Stimulated activated CD8-positive, alpha-beta memory T cell treated with anti-CD3 and anti-CD28 coated beads, Interleukin-2, amount 100 ng/mL, for 1 hour (primary cell): ENCODE data around the gene HS6ST2.

Experiments used
- DNase-seq, 2 donors: peaks; one replicate each; pipeline ENCODE4 v3.0.0-alpha.2; 2020; ENCODE audit warnings: low read depth in 2 of 2

The HS6ST2 gene

DNA sequence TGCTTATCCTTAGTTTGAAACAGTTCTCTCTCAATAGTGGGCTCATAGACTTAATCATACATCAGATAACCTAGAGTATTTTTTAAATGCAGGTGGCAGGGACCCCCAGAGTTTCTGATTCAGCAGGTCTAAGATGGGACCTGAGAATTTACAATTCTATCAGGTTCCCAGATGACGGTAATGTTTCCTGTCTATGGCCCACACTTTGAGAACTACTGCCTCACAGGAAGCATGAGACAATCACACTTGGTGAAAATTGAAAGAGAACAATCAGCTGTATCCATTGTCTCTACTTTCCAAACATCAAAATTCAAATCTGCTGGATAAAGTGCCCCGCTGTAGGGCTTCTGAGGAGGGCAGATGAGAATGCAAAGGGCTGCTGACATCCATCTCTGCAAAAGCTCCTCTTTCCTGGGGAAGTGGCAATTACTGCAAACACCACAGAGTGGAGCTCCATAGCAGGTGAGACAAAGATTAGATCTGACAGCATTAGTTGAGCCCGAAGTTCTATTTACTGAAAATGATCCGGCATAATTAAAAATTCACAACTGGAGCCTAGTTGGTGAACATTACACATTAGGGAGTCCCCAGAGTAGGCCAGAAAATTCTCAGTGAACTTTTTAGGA lies 281.8 kb downstream of the HS6ST2 start:
- no peak for DNase-seq

DNA sequence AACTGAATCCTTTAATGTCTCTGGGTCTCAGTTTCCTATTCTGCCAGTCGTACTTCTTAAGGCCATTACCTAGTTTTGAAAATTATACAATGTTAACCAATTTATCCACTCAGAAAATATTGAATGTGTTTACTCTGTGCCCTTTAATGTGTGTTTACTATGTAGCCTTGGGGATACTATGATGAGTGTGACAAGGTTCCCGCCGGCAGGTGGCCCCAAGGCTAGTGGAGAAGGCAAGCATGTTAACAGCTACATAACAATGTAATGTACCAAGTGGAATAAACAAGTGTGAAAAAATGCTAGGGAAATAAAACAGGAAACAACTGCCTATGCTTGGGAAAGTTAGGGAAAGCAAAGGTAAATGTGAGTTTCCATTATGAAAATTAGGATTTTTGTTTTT lies 282.3 kb downstream of the HS6ST2 start:
- no peak for DNase-seq

DNA sequence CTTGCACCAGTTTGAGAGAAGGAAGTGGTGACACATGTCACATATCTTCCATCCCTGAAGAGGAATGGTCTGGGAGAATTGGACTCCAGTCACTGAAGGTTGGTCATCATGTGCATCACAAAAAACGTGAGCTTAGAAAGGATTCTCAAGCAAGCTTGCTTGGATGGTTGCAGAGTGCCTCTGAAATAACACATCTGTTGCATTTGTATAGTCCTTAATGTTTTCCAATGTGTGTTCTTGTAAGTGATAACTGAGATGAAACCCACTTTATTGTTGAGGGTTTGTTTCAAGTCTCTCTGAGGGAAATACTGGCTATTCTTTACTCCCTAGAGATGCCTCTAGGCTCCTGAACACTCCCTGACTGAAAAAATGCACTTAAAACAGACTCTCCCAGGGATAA lies 285.1 kb downstream of the HS6ST2 start:
- no peak for DNase-seq

DNA sequence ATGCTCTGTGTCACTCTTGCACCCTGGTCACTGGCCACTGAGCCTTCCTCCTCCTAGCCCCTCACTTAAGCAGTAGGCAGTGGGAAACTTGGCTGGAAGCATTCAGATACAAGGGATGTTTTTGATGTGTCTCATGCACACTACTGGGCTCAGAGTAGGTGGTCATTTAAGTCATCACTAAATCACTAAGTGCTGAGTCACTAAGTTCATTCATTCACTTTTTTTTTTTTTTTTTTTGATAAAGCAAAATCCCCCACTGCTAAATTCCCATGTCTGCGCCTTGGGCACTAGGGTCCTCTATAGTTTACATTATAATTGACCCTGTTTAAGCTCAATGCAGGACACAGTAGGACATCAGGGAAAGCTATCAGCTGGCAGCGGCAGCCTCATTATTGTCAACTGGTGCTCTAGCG lies 287.2 kb downstream of the HS6ST2 start:
- no peak for DNase-seq

DNA sequence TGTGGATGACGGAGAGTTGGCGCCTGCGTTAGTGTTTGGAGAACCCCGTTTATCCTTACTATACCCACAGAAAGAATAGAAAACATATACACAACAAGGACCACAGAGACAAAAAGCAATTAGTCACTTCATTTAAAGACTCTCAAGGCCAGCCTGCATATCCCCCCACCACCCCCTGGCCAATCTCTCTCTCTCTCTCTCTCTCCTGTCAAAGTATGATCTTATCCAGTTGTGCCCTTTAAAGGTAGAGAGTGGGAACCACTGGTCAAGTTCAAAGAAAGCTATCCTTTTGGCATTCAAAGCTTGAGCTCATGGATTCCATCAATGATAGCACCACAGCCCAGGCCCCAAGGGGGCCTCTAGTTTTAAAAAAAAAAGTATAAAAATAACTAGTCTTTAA lies 289.3 kb downstream of the HS6ST2 start:
- no peak for DNase-seq

DNA sequence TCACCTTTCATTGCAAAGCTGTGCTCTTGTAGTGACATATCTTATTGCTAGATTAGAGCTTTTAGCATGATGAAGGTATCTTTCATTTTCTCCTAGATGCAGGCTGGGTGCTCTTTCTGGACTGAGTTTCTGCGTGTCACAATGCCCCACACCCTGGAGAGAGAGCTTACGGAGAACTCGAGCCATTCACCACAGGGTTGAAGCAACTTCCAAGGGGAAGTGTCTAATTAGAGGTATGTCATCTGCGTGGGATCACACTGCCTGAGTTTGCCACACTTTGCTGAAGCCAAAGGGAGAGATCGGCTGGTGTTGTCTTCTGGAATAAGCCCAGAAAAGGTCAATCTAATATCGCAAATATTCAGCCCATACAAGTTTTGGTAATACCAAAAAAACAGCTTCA lies 290.3 kb downstream of the HS6ST2 start:
- DNase-seq = no peak

DNA sequence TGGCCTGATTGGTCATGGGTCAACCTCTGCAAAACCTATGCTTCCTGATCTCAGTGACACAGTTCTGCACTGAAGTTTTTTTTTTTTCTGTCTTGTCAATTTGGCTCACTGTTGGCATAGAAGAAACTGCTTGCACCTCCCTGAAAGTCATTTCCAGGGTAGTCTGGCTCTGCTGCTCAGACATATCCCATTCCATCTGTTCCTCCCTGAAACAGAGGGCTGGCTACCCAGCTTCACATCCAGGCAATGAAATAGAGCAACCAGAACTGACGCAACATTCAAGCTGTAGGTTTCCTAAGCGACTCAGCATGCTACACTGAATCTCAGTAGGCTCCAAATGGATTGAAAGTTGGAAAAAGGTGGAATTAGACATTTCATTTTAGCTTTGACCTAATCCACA lies 292.8 kb downstream of the HS6ST2 start:
- DNase-seq = no peak

DNA sequence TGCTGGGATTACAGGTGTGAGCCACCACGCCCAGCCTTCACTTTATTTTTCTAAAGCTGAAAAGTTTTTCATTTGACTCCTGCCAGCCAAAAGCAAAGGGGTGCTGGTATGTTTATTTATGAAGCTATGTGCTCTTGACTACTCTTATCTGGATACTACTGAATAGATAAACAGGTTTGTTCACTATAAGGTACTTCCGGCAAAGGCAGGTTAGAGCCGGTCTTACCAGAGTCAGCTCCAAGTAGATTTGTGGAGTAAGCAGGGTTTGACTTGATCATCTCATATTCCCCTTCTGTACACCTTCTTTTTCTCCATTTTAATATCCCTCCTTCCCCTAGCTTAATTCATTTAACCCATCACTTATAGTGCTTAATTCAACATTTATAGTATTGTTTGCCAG lies 294.2 kb downstream of the HS6ST2 start:
- no peak for DNase-seq

DNA sequence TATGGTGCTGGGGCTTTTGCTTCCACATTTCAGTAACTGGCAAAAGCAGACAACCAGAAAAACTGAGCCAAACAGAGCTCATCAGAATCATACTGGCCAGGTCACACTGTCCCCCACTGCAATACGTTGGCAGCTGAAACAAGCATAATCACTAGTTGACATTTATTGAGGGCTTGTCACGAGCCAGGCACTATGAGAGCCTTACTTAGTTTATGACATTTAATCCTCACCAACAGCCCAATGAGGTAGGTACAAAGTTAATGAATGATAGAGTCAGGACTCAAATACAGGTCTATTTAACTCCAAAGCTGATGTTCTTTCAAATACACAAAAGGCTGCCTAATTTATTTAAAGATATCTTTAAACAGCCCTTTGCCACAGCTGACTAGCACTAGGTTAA lies 295.6 kb downstream of the HS6ST2 start:
- DNase-seq = no peak

DNA sequence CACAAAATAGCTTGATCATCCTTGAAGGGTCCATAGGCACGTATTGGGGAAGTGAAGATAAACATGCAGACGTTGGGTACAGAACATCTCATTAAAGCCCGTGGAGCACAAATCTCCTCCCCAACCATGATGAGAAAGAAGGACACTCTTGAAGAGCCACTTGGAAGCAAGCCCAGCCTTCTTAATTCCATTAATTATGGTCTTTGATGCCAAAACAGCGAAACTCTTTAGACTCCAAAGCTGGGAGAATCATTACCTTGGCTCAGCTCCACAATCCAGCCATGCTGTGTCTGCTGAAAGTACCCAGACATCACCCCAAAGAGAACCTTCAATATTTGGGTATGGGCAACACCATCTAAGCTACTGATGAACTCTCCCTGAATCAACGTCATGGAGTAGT lies 300.6 kb downstream of the HS6ST2 start:
- DNase-seq = no peak

DNA sequence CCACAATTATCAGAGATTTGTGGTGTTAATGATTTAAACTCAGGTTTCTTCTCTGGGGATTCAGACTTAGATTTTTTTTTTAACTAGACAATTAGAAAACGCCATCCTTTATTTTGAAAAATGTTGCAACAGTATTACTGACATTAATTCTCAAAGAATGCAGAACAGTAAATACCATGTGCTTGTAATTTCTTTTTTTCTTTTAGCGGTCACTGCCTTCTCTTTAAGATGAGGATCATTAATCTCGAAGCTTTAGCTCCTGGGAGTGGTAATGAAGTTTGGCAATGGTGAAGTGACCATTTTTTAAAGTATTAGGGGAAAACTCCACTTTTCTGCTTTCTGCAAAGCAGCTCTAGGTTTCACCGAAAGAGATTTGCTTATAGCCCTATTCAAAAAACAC lies 305.6 kb downstream of the HS6ST2 start:
- no peak for DNase-seq

DNA sequence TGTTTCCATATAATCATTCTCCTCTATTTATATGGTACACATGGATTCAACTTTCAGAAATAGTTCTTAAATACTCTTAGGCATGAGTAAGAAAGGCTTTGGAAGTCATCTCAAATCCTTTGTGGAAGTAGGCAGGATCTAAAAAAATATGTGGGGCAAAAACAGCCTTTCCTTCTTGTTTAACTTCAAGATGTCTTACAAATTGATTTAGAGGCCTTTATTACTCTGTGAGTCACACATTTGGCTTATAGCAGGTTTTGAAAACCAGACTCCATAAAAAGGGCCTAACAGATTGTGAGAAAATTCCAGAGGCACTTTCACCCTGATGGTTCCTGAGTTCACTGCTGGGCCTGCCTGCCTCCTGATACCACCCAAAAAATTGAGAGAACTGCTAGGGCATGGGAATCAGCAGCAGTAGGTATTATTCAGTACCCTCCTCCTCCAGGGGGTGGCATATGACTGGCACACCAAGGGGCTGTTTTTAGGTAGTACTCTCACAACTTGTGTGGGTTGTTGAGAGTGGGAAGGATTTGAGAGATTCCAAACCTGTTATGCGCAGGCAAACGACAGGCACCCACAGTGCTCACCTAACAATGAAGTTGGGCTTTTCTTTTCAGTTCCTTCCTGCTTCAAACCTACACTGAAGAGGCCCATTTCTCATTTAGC lies 306.9 kb downstream of the HS6ST2 start:
- no peak for DNase-seq

DNA sequence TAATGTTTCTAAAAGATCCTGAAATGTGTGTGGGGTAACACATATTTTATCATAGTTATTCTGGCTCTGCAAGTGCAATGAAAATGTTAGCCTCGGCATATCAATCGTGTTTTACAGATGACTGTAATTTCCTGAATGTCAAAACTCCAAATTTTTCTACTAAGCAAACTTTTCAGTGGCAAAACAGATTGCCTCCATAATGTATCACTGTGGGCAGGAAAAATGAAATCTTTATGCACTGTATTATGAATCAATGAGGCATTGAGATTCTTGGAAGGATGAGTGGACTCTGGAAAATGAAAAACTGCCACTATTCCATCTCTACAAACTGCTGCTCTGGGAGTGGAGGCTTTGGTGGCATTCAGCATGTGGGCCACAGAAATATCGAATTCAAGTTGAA lies 309.5 kb downstream of the HS6ST2 start:
- no peak for DNase-seq

DNA sequence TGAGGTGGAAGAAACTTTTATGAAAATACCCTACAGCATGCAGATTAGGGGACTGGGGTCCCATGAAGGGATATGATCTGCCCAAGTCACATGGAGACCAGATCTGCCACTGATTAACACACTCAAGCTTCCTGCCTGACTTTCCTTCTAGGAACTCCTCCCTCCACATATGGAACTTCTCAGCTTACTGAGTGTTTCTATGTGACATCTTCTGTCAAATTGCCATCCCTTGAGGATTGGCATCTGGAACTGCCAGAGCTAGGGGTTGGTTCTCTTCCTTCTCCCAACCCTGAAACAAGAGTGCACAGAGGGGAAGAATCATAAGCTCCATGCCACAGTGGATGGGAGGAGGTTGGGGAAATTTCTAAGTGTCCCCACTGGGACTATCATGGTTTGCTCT lies 319.0 kb downstream of the HS6ST2 start:
- DNase-seq = no peak

DNA sequence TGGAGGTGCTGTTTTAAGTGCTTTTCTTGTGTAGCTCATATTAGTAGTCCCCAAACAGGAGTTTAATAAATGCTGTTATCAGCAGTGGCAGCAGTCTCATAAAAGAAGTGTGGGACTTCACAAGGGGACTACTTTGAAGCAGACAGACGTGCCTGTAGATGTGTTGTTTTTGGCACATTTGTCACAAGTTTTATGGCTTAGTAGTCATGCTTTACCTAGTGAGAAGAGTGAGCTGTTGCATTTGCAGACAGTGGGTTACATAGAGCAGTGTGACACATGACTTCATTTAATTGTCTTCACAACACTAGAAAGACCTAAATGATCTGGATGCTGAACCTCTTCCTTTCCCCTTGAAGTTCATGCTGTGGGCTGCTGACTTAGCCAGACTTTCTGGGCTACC lies 320.1 kb downstream of the HS6ST2 start:
- DNase-seq = no peak

DNA sequence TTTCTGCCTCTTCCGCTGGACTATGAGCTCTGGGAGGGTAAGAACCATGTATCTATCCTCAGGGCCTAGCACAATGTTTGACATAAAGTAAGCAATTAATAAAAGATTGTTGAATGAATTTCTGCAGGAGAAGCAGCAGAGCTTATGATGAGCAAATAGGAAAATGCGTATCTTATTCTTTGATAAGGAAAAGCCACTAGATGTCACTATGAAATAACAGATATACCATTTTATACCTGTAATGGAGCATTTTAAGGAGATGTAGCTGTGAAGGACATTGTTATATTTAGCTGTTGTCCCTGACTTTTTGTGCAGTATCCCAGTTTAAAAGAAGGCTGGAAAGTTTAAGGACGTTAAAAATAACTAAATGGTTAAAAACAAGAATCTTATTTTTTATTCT lies 322.3 kb downstream of the HS6ST2 start:
- DNase-seq = no peak

DNA sequence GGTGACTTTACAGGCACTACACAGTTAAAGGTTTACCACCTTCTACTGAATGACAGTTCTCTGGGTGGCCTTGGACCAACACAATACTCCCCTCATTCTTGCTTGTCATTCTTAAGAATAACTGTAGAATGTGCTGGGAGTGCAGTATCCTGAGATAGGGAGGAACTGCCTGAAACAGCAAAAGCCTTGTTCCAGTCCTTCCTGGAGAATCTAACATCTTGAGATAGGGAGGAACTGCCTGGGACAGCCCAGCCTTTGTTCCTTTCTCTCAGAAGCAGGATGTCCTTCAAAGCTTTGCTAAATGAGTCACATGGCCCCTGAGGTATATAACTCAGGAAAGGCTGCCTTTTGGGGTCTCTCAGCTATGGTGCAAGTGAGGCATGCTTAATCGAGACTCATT lies 323.9 kb downstream of the HS6ST2 start:
- no peak for DNase-seq

DNA sequence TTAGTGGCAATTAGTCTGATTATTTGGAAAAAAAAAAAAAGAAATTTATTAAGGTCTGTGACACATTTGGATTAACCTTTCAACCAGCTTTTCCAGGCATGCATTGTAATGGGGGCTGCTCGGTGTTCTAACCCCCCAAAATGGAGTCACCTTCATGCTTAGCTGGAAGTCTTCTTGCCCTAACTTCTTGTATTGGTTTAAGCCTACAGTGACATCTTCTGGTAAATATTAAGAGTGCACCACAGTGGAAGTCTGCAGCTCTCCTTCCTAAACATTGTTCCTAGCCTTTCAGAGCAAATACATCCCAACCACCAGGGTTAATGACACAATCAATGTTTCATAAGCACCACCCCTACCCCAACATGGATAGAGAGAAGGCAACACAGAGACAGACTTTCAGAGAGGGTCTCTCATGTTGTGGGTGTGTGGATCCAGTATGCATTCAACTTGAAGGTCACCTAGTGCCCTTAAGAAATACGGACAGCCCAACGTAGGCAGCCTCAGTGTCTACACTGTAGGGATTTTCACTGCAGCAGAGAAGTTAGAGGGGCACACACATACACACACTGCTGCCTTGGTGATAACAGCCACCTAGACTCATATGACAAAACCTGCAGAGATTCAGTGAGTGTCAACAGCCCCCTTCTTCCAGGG lies 326.7 kb downstream of the HS6ST2 start:
- no peak for DNase-seq

DNA sequence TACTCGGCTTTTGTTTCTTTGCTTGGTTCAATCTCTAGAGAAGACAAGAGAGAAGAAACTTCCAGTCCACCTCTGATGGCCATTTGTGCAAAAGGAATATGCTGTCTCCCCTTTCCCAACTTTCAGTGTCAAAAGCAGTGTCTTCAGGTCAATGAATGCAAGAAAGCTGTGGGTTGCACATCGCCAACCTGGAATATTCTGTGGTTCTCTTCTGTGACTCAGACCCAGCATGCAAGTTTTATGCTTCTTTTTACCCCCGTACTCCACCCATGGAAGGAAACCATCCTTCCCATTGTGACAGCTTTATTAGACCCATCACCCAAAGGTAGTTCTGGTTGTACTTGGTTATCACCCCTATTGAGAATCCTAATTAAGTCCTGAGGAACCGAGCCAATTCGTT lies 334.0 kb downstream of the HS6ST2 start:
- no peak for DNase-seq

DNA sequence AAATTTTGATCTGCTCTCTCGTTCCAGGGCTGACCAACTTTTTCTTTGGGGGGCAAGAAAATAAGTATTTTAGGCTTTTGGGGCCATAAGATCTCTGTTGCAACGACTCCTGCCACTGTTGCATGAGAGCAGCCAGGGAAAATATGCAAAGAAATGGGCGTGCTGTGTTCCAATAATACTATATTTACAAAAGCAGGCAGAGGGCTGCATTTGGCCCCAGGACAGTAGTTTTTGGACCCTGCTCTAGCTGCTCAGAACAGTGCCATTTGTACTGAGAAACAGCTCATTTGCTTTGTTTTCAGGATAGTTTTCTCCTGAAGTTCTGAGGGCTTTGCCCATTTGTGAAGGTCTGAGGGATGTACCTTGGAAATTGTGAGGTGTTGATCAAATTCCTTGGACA lies 334.5 kb downstream of the HS6ST2 start:
- no peak for DNase-seq

DNA sequence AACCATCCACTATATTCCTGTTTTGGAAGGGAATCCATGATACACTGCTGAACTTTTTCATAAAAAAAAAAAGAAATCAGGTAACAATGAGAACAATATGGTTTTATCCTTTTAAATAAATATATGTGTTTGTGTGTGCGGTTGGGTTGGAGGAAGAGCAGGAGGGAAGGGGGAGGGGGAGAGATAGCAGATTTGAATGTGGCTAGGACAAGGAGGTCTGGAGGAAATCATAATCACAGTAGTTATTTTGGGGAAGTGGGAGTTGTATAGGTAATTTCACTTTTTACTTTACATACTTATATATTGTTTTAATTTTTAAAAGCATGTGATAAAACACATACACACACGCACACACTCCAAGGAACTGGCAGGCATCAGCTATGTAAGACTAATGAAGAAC lies 335.1 kb downstream of the HS6ST2 start:
- DNase-seq = no peak

DNA sequence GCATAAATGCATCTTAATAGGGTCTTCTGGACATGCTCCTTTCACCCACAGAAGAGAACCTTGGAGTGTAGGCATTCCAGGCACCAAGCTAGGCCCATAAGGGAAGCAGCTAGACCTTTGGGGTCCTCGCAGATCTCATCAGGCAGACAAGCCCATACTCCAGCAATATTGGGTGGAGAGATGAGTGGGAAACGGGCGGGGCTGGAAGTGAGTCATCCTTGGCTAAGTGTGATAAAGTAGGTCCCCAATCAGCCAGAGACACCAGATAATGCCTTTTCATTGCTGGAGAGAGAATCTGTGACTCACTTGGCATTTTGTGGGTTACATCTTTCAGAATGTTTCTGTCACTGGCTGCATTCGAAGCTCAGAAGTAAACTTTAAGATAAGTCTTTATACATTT lies 336.3 kb downstream of the HS6ST2 start:
- DNase-seq = no peak

DNA sequence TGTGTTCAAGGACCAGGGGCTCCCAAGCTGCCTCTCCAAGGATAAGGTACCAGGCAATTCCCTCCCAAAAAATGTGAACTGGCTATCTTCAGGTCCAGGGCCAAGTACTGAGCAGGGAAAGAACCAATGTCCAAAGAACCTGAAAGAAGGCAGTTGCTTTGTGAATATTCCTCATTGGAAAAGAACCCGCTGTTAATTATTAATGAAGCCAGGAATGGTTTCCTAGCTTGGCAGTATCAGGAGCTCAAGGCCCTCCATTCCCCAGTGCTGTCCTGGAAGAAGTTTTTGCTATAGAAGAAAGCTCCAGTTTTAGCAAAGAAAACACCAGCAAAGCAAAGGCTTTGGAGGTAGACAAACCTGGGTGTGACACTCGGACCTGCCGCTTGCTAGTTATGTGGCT lies 339.6 kb downstream of the HS6ST2 start:
- DNase-seq = no peak
